HepG2 (cell line): ENCODE results near the gene PISD. TPM values are rescaled to one million over a fixed set of nuclear protein-coding genes. Genes with fewer than 3 reads are reported as not detected.

Source experiments
- ATAC-seq: fragments of 200-7000 bp; cut with Tn5 transposase; 3 replicates; pipeline ENCODE4 v1.9.1; 2020; ENCODE audit warnings: mild to moderate bottlenecking, moderate library complexity
- BruUV-seq: library from RNA; stranded (reverse); fragments of 400-500 nt; replicated peaks from 2 replicates; lab custom pipeline; 2021; lab: Mats Ljungman, UMichigan
- CTCF ChIA-PET: fragments of 300-600 bp; formaldehyde crosslinking; extraction: SDS; loops from one replicate; lab custom pipeline; 2021; ENCODE audit warnings: low total read pairs, inconsistent platforms, low intra/inter-chr PET ratio; lab: Yijun Ruan, JAX
- POLR2A ChIA-PET: fragments of 350-600 bp; sonication (Branson Sonifier 250); formaldehyde crosslinking; loops from one replicate; lab custom pipeline; 2020; ENCODE audit warnings: antibody characterized with exemption, inconsistent platforms; lab: Yijun Ruan, JAX
- DNase-seq: peaks from one replicate; pipeline ENCODE4 v3.0.0-alpha.2; 2015; ENCODE audit warnings: low spot score
- FAIRE-seq: peaks from 3 replicates; lab custom pipeline; 2011; peaks lifted over from hg19 to GRCh38; lab: Jason Lieb, UNC
- H2AFZ ChIP-seq: one replicate; pipeline ENCODE4 v1.6.1; 2011; ENCODE audit warnings: low read length, inconsistent platforms
- H3K27ac ChIP-seq: fragments of 300-600 bp; 3 replicates; pipeline ENCODE4 v1.8.0; 2011; ENCODE audit warnings: mixed run types, mild to moderate bottlenecking, mixed read lengths, low read length, inconsistent platforms; ENCODE audit not compliant: insufficient read depth; ENCODE audit errors: extremely low read length
- H3K27me3 ChIP-seq, 2 experiments: fragments of 200-600 bp in 1 of 2; 2 replicates in 1 of 2; 3 replicates in 1 of 2; pipeline versions ENCODE4 v1.6.0 to v1.8.0; 2011; ENCODE audit warnings: low read length in 2 of 2, mild to moderate bottlenecking in 2 of 2, moderate library complexity in 2 of 2, inconsistent platforms in 1 of 2; ENCODE audit not compliant: insufficient read depth in 2 of 2, control insufficient read depth in 1 of 2
- H3K36me3 ChIP-seq, 2 experiments: fragments of 200-600 bp in 1 of 2; replicated peaks in 1 of 2; 2 replicates in 1 of 2; 3 replicates in 1 of 2; pipeline versions ENCODE4 v1.5.1 to v1.8.0; 2011; ENCODE audit warnings: low read length in 2 of 2, inconsistent platforms in 1 of 2; ENCODE audit not compliant: insufficient read depth in 2 of 2, control insufficient read depth in 1 of 2
- H3K4me1 ChIP-seq: 2 replicates; pipeline ENCODE4 v1.5.1; 2012; ENCODE audit warnings: low read length, inconsistent platforms; ENCODE audit not compliant: insufficient read depth
- H3K4me2 ChIP-seq: 2 replicates; pipeline ENCODE4 v1.6.0; 2011; ENCODE audit warnings: low read depth, low read length, inconsistent platforms
- H3K4me3 ChIP-seq, 3 experiments: fragments of 200-600 bp in 1 of 3; sonication (generic), shearing (Covaris generic) in 1 of 3; replicated peaks in 1 of 3; 2 replicates each; pipeline ENCODE4 v1.5.1; 2011 to 2016; ENCODE audit warnings: low read length in 3 of 3, inconsistent platforms in 2 of 3, low read depth in 2 of 3, mild to moderate bottlenecking in 2 of 3, control low read depth in 1 of 3, mixed read lengths in 1 of 3; ENCODE audit not compliant: insufficient read depth in 1 of 3
- H3K79me2 ChIP-seq: one replicate; pipeline ENCODE4 v1.6.1; 2011; ENCODE audit warnings: low read length, inconsistent platforms; ENCODE audit not compliant: insufficient read depth
- H3K9ac ChIP-seq: 2 replicates; pipeline ENCODE4 v1.6.0; 2011; ENCODE audit warnings: mild to moderate bottlenecking, low read depth, low read length, inconsistent platforms; ENCODE audit not compliant: insufficient read depth
- H3K9me3 ChIP-seq: 2 replicates; pipeline ENCODE4 v1.5.1; 2012; ENCODE audit warnings: mild to moderate bottlenecking, low read length
- H4K20me1 ChIP-seq: 2 replicates; pipeline ENCODE4 v1.6.0; 2011; ENCODE audit warnings: inconsistent platforms, mild to moderate bottlenecking, low read length, moderate library complexity; ENCODE audit not compliant: insufficient read depth
- KDM5B ChIP-seq: sonication (generic); formaldehyde crosslinking; IDR thresholded peaks from 2 replicates; pipeline ENCODE4 v1.4.0; 2020; ENCODE audit warnings: missing genetic modification reagents, mild to moderate bottlenecking, borderline replicate concordance
- SNAI1 ChIP-seq: sonication (generic); formaldehyde crosslinking; IDR thresholded peaks from 2 replicates; pipeline ENCODE4 v1.5.0; 2020; ENCODE audit warnings: mild to moderate bottlenecking, missing genetic modification reagents, borderline replicate concordance
- WGBS: methylation state at CpG from one replicate; pipeline ENCODE4 v1.1.6; 2017; ENCODE audit warnings: low lambda C conversion rate; 5-methylcytosine and 5-hydroxymethylcytosine counted together
- in situ Hi-C: cut with HindIII; loops from 2 replicates; pipeline ENCODE4 v1.10.0; 2017; ENCODE audit warnings: low pct_unique_long_range_greater_than_20kb; ENCODE audit not compliant: extremely low pct_ligation_motif_present
- intact Hi-C: fragments of 100-400 bp; cut with micrococcal nuclease; formaldehyde crosslinking; loops from one replicate; pipeline ENCODE4 v1.10.0; 2022; ENCODE audit not compliant: unreplicated experiment
- polyA plus RNA-seq, 8 experiments: library from polyadenylated mRNA; depleted of rRNA in 3 of 8; stranded (reverse) in 7 of 8; unstranded in 1 of 8; fragments of >200 nt; fragmentation: Illumina TruSeq in 4 of 8; extraction: Trizol in 4 of 8; gene quantifications; 2 replicates each; pipeline versions ENCODE4 v1.2.1 to v1.2.3, GENCODE V29; 2011 to 2016; ENCODE audit warnings: low read depth in 4 of 8, missing spikeins in 1 of 8, mixed read lengths in 1 of 8; ENCODE audit not compliant: insufficient read depth in 1 of 8
- total RNA-seq, 5 experiments: library from RNA; depleted of rRNA; stranded (reverse); fragments of >200 nt; fragmentation: Illumina TruSeq; extraction: Trizol; gene quantifications; 2 replicates each; pipeline ENCODE4 v1.2.3, GENCODE V29; 2016; ENCODE audit warnings: low read depth in 1 of 5
- TF ChIP-seq, protein P1 (sequence below): sonication (generic); formaldehyde crosslinking; IDR thresholded peaks from 2 replicates; pipeline ENCODE4 v1.4.0; 2020; ENCODE audit warnings: low read depth, missing genetic modification reagents
- TF ChIP-seq, protein P2 (sequence below): sonication (generic); formaldehyde crosslinking; IDR thresholded peaks from 2 replicates; pipeline ENCODE4 v1.5.1; 2020; ENCODE audit warnings: mild to moderate bottlenecking, missing genetic modification reagents, moderate library complexity

The PISD gene
- total and polyA plus RNA-seq, 2 of the 13 experiments (the other 11 are each of a cell fraction or from before 2014, with no cell fraction given): 30.1 to 47.7 TPM

DNA sequence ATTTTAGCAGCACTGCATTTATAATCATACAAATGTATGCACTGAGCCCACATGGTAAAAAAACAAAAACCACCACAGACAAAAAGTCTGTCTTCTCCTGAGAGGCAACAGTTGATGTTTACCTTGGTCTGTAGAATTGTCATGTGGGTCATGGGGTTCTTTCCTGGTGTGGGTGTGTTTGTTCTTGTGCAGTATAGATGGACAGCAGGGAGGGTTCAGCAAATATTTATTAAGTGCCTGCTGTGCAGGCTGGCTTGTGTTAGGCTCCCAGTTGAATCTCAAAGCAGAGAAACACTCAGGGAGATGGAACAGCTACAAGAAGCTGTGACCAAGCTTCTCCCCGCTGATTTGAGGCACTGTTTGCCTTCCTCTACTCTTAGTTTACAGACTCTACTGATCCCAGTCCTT, 82.2 kb downstream of the PISD start (continued):
- TF ChIP-seq, protein P1, sequence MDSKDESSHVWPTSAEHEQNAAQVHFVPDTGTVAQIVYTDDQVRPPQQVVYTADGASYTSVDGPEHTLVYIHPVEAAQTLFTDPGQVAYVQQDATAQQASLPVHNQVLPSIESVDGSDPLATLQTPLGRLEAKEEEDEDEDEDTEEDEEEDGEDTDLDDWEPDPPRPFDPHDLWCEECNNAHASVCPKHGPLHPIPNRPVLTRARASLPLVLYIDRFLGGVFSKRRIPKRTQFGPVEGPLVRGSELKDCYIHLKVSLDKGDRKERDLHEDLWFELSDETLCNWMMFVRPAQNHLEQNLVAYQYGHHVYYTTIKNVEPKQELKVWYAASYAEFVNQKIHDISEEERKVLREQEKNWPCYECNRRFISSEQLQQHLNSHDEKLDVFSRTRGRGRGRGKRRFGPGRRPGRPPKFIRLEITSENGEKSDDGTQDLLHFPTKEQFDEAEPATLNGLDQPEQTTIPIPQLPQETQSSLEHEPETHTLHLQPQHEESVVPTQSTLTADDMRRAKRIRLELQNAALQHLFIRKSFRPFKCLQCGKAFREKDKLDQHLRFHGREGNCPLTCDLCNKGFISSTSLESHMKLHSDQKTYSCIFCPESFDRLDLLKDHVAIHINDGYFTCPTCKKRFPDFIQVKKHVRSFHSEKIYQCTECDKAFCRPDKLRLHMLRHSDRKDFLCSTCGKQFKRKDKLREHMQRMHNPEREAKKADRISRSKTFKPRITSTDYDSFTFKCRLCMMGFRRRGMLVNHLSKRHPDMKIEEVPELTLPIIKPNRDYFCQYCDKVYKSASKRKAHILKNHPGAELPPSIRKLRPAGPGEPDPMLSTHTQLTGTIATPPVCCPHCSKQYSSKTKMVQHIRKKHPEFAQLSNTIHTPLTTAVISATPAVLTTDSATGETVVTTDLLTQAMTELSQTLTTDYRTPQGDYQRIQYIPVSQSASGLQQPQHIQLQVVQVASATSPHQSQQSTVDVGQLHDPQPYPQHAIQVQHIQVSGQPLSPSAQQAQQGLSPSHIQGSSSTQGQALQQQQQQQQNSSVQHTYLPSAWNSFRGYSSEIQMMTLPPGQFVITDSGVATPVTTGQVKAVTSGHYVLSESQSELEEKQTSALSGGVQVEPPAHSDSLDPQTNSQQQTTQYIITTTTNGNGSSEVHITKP: peak; percentile 46; the same call in 1 of the 2 replicates
- TF ChIP-seq SNAI1 (CRISPR knock-in tag): no peak

DNA sequence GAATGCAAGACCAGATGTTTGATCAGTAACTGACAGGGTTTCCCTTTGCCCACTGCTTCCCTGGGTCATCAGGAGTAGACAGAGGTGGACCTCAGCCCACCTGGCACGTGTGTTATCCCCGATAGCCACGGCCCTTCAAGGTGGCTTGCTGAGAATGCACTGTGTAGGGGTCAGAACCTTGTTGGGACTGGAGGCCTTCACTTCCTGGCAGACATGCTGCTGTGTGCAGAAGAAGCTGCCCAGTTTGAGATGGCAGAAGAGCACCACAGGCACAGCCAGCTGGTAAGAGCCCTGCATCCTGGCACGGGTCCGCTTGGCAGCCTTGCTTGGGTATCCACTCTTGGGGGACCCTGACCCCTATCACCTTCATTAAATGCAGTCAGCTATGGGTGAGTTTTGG, 83.8 kb downstream of the PISD start:
- CTCF ChIA-PET: no interaction called here
- no peaks in the 10 kb centered on the region for H3K9me3 ChIP-seq

More for the DNA sequence above, 83.8 kb downstream of the PISD start:
- WGBS: 77% methylated on average over 3 of the region's 5 CpGs
- Histone ChIP-seq H3K4me3 (no peak overlapping the region), H2AFZ (no peak overlapping the region), H3K9ac (no peak overlapping the region), H3K79me2 (no peaks in the 10 kb centered on the region), H3K4me1 (peaks cover 65% of the 10 kb centered on the region)
- BruUV-seq: no TSS peak
- intact Hi-C loops: no loop called here
- no peak for ATAC-seq
- TF ChIP-seq KDM5B: no peak
- TF ChIP-seq, protein P2, sequence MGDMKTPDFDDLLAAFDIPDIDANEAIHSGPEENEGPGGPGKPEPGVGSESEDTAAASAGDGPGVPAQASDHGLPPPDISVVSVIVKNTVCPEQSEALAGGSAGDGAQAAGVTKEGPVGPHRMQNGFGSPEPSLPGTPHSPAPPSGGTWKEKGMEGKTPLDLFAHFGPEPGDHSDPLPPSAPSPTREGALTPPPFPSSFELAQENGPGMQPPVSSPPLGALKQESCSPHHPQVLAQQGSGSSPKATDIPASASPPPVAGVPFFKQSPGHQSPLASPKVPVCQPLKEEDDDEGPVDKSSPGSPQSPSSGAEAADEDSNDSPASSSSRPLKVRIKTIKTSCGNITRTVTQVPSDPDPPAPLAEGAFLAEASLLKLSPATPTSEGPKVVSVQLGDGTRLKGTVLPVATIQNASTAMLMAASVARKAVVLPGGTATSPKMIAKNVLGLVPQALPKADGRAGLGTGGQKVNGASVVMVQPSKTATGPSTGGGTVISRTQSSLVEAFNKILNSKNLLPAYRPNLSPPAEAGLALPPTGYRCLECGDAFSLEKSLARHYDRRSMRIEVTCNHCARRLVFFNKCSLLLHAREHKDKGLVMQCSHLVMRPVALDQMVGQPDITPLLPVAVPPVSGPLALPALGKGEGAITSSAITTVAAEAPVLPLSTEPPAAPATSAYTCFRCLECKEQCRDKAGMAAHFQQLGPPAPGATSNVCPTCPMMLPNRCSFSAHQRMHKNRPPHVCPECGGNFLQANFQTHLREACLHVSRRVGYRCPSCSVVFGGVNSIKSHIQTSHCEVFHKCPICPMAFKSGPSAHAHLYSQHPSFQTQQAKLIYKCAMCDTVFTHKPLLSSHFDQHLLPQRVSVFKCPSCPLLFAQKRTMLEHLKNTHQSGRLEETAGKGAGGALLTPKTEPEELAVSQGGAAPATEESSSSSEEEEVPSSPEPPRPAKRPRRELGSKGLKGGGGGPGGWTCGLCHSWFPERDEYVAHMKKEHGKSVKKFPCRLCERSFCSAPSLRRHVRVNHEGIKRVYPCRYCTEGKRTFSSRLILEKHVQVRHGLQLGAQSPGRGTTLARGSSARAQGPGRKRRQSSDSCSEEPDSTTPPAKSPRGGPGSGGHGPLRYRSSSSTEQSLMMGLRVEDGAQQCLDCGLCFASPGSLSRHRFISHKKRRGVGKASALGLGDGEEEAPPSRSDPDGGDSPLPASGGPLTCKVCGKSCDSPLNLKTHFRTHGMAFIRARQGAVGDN: peak; percentile 21
- TF ChIP-seq, all 625 proteins: peak for 1
- no peak overlapping the region for H3K4me2 ChIP-seq
- DNase-seq: no peak
- H3K27ac ChIP-seq: no peak overlapping the region
- H3K36me3 ChIP-seq: peaks cover 0 to 2% of the 10 kb centered on the region in 2 experiments; a peak in 4 of 5 replicates
- POLR2A ChIA-PET: interaction anchor here (1.3 kb wide), 1 partner anchor 26 kb away, joined by 3 read pairs; no protein-coding TSS in a partner anchor
- H4K20me1 ChIP-seq: no peaks in the 10 kb centered on the region
- no peaks in the 10 kb centered on the region for H3K27me3 ChIP-seq
- in situ Hi-C loops: no loop called here
- FAIRE-seq: no peak
